Stimulated activated CD4-positive, alpha-beta T cell treated with anti-CD3 and anti-CD28 coated beads, Interleukin-12 subunit alpha, Interleukin-12 subunit beta, amount 100 ng/mL, for 24 hours (primary cell): Measurements from ENCODE around the gene SELENOK.

ENCODE experiments used
- DNase-seq, 2 experiments: peaks; one replicate each; pipeline ENCODE4 v3.0.0-alpha.2; 2020; ENCODE audit warnings: low read depth in 2 of 2

Gene SELENOK

DNA sequence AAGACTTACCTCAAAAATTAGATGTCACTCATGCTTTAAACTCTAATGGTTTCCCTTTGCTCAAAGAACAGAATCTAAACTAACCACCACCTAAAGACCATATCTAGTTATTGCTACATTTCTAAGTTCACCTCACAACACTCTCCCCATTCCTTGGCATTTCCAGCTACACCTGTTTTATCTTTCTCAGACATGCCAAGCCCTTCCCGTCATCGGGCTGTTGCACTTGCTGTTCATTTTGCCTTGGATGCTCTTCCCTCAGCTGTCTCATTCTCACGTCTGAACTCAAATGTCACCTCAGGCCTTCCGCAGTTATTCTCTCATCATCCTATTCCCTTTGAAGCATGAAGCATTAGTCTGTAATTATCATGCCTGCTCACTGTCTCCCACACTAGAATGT is 8.7 kb downstream of the SELENOK start:
- no peak for DNase-seq

DNA sequence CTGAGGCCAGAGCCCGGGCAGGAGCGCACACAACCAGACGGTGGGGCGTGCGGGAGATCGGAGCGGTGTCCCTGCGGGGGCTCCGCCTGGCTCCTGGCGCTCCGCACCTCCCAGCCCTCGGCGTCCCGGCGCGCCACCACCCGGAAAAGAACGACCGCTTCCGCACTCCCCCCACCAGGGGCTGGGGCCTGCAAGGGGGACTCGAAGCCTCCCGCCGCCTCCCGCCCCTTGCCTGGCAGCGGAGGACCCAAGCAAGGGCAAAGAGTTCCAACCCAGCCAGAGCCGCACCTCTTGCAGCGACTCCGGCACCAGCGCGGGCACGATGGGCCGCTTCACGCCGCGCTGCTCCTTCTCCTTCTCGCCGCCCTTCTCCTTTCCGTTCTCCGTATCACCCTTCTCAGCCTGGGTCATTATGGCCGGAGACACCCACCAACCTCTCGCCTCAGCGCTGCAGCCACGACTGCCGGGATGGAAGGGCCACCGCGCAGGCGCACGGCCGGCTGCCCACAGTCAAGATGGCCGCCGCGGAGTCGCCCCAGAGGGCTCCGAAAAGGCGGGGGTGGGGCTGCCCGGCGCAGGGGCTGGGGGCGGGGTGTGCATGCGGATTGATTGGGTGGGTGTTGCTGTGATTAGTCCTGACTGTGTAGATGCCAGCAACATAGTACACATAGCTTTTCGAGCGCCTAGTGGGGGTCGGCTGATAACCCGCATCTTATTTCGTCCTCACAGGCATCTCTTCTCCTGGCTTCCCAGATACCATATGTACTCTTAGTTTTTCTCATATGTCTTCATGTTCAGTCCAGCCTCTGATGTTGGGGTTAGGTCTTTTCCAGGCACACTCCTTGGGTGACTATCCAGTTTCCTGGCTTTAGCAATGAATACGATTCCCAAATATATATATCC is 9.7 kb downstream of the SELENOK start, which contains the start of gene ACTR8:
Gene ACTR8 (minus strand): TSS at position 462 of the 903 bp plus-strand sequence. CDS start 51 bp downstream, at position 411.
- DNase-seq = peak; percentile 73 to 76

DNA sequence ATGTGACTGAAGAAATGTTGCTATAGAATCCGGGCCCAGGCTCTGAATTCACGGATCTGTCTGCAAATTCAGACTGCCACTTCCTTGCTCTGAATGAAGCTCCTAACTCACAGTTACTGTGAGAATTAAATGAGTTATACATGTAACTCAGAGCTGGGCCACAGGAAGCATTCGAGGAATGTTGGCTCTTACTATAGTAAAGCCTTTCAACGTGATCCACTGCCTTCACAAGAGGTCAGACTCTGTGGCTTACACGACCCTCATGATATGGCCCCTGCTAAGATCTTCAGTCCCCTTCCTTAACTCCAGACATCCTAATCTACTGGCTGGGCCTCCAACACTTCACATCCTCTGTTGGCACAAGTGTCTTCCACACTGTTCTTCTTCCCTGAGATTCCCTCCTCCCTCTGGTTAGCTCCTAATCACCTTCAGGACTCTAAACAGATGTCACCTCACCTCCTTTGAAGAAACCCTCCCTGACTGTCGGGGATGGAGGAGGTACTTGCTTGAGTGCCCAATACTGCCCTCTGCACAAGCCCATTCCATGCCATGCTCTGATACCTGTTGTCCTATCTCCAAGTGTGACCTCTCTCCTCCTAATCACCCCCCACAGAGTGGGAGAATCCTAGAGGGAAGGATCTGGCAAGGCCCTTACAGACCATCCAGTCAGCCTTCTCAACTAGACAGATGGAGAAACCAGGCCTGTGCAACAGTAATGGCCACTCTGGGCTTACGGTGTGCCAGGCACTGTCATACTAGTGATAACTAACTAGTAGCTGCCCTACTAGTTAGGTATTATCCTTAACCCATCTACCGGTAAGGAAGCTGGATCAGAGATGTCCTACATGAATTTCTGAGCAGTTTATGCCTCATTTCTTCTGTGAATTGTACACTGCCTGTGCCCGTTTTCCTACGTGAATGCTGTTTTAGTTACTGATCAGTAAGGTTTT is 11.0 kb downstream of the SELENOK start:
- DNase-seq = no peak

- no peak for DNase-seq
Measured at GRCh38 chr3:53865732-53866499, 25.7 kb downstream of the SELENOK start.

DNA sequence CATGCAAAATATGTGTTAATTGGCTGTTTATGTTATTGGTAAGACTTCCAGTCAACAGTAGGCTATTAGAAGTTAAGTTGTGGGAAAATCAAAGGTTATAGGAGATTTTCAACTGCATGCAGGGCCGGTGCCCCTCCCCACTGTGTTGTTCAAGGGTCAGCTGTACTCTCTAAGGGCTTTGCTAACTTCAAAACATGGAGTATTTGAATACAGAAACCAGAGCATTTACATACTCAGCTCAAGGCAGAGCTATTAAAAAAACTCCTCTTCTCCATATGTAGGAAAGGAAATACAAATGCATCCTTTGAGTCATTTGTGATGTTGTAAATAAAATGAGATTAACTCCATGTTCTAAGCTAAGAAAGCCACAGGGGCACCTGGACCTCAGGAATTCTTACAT is 28.5 kb downstream of the SELENOK start:
- no peak for DNase-seq

DNA sequence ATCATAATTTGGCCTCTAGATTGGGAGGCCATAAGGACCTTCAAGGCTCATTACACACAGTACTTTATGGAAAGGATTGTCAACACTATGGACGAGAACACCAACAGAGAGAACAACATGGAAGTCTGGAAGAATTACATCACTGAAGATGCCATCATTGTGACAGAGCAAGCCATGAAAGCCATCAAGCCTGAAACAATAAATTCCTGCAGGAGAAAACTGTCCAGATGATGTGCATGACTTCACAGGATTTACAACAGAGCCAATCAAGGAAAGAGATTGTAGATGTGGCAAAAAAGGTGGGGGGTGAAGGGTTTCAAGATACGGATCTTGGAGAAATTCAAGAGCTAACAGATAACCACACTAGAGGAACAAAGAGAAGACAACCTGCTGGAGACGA is 29.4 kb downstream of the SELENOK start:
- DNase-seq = no peak

GRCh38 chr3:53860196-53860595 is 31.5 kb downstream of the SELENOK start:
- no peak for DNase-seq

DNA sequence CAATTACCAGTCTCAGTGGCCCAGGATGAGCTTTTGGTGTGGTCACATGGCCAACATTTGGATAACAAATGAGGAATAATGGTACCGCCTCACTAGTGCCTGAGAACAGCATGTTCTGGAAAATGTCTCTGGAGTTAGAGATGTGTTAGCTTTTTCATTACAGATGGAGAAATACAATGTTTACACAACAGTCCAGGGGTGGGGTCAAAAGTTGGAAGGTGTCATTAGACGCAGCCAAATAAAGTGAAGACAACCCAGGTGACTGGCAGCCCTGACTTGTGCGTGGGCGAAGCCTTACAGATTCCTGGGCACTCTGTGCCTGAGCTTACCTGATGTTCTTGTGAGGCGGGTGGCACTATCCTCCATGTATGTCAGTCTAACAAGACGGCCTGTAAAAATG is 32.5 kb downstream of the SELENOK start:
- DNase-seq = no peak

GRCh38 chr3:53858096-53858741 is 33.4 kb downstream of the SELENOK start:
- DNase-seq = no peak

GRCh38 chr3:53856964-53857363 is 34.7 kb downstream of the SELENOK start:
- DNase-seq = no peak

DNA sequence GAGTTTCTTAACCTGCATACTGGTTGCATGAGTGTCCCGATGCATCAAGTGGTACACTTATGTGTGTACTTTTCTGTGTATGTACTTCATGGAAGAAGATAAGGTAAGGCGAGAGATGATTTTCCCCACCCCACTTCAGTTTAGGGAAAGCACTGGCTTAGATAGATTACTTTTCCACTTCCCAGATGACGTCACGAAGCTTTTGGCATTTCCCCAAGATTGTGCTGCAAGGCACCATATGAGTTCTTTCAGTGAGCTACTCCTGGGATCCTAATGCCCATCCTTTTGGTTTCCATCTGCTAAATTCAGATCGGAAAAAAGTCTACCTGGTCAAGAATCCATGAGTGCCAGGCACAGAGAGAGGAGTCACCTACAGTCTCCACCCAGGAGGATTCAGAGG is 40.8 kb downstream of the SELENOK start:
- DNase-seq = no peak

DNA sequence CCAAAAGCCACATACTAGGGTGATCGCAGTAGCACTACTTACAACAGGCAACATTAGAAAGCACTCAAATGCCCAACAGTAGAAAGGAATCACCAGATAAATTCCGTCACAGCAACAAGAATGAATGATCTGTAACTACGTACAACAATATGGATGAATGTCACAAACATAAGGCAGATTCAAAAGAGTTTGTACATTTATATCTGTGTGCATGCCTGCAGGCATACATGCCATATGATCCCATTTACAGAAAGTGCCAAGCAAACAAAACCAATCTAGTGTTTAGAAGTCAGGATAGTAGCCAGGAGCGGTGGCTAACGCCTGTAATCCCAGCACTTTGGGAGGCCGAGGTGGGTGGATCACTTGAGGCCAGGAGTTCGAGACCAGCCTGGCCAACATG is 41.7 kb downstream of the SELENOK start:
- no peak for DNase-seq

DNA sequence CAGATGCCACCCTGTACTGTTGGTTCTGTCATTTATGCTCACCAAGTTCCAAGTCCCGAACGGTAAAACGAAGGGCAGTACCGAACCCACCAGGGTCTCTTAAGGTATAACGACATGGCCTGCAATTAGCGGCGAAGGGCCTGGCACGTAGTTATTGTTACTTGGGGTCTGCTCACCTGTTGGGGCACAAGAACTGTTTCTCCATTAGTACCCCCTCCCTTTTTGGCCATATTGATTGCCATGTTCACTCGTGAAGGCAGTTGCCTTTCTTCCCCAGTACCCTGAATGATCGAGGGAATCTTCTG is 44.9 kb downstream of the SELENOK start:
- DNase-seq = no peak

DNA sequence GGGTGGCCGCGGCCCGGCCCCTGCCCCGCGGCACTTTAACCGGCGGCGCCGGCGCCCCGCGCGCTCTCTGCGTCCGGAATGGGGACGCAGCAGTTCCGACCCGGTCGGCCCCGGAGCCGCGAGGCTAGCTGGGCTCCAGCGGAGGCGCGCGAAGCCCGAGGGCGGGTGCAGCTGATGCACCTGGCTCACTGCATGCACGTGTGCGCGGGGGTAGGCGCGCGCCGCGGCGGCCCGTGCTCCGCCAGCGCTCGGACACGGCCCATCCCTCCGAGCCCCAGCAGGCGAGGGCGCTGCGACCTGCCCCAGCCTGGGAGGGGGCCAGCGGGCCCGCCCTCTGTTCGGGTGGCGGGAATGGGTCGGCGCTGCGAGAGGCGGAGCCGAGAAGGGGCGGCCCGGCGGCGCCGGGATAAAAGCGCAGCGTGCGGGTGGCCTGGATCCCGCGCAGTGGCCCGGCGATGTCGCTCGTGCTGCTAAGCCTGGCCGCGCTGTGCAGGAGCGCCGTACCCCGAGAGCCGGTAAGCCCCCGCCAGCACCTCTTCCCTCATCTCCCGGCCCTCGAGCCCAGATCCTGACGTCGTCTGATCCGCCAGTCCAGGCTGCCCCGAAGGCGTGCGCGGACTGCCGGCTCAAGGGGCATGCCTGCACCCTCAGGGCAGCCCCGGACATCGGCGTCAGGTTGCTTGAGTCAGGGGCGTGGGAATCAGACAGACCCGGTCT is 45.4 kb downstream of the SELENOK start, which contains the start of the genes CHDH and IL17RB:
Gene CHDH (minus strand): TSS at position 286 of the 717 bp plus-strand sequence. CDS start 22,411 bp downstream, outside the sequence.
Gene IL17RB (plus strand): TSS at position 435 of the 717 bp plus-strand sequence. CDS start 21 bp downstream, at position 456.
- no peak for DNase-seq

DNA sequence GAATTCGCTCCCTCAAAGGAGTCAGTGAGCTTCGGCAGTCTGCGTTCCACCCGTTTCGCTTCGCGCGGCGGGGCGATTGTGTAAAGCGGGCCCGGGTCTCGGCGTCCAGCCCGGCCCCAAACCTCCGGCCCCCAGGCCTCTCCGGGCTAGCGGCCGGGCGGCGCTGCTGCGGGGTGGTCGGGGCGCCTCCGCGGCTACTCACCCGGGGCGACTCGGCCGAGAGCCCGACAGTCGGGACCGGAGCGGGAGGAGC is 45.9 kb downstream of the SELENOK start:
- no peak for DNase-seq

DNA sequence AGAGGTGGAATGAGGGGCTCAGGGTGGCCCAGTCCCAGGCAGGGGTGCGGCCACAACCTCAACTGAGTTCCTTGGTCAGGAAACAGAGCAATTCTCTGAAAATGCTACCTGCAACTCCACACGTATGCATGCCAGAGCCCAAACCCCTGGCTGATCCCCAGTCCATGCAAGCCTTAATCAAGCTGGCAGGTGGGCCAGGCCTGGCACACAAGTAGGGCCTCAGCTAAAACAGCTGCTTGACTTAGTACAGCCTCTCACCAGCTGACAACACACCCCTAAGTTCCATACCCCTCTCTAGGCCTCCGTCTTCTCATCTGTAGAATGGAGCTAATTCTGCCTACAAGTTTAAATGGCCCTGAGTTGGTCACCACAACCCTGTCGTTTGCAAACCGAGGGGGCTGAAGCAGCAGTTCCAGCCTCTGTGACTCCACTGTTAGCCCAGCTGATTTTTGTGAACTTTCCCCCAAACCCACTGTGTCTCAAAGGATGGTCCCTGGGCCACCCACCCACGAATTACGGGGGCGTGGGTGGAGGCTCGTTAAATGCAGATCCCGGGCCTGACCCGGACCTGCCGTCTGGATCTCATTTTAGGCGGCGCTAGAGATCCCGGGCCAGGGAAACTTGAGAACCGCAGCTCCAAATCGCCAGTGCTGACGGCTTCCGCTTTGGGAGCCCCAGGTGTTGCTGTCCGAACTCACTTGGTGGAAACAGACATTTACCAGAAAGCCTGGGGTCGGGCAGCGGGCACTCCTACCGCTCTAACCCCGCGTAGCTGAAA is 46.4 kb downstream of the SELENOK start:
- no peak for DNase-seq

DNA sequence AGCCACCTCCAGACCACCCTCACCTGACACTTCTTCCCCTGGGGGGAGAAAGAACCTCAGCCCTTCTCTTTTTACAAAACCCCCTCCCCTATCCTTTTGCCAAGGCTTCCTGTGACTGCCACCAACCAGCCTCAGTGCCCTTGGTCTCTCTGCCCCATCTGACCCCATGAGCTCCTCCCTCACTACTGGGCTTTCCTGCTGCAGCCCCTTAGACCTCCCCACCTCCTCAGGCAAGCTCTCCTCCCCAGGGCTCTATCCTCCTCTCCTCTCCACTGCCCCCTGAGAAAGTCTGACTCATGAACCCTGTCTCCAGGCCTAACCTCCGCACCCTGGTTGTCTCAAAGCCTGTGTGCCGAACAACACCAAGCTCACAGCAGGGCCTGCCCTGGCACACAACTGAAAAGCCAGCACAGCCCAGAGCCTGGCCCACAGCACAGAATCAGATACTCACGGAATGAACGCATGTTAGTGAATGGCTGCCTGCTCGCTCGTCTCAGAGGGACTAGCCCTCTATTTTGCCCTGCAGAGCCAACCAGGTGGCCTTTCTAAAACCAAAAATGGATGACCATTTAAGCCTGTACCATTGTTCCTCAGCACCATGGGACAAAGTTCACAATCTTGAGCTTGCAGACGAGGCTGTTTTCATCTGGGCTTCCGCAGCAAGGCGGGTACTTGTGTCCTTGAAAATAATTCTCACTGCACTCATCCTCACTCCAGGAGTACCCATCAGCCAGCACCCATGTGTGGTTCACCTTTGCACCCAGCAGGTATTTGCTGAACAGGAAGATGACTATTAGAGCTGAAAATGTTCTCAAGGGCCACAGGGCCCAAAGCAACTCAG is 47.2 kb downstream of the SELENOK start:
- no peak for DNase-seq

GRCh38 chr3:53843195-53844177 is 48.2 kb downstream of the SELENOK start:
- DNase-seq = no peak
